GM21576 (cell line): ENCODE results near the gene CTNNA3.
"Not testable (repeated sequence)": the region's sequence is repeated elsewhere in the genome, so short reads cannot be mapped to it uniquely, and the experiment has no call there.

ENCODE experiments used
- ATAC-seq: cut with Tn5 transposase; IDR thresholded peaks from one replicate; pipeline ENCODE4 v1.9.1; 2021; ENCODE audit warnings: mild to moderate bottlenecking, moderate library complexity; ENCODE audit not compliant: unreplicated experiment

Gene CTNNA3

GRCh38 chr10:67606572-67606971, 89.4 kb downstream of the CTNNA3 start:
- ATAC-seq, result no peak

DNA sequence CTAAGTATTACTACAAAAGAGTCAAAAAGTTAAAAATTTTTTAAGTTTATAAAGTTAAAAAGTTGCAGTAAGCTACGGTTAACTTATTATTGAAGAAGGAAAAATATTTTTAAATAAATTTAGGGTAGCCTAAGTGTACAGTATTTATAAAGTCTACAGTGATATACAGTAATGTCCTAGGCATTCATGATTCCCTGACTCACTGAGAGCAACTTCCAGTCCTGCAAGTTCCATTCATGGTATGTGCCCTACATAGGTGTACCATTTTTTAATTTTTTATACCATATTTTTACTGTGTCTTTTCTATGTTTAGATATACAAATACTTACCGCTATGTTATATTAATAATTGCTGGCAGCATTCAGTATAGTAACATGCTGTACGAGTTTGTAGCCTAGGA, 92.3 kb downstream of the CTNNA3 start:
- no peak for ATAC-seq

DNA sequence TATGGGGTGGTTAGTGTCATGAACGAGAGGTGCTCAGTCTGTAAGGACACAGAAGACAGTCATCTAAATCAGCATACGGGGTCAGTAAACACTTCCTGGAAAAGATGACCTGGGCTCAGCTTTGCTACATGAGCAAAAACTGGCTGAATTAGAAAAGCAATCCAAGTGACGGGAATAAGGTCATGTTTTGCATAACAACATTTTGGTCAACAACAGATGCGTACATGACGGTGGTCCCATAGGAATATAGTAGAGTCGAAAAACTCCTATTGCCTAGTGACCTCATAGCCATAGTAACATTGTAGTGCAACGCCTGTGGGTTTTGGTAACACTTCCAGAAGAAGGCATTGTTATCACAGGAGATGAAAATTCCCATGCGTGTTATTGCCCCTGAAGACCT, 92.9 kb downstream of the CTNNA3 start:
- no peak for ATAC-seq

DNA sequence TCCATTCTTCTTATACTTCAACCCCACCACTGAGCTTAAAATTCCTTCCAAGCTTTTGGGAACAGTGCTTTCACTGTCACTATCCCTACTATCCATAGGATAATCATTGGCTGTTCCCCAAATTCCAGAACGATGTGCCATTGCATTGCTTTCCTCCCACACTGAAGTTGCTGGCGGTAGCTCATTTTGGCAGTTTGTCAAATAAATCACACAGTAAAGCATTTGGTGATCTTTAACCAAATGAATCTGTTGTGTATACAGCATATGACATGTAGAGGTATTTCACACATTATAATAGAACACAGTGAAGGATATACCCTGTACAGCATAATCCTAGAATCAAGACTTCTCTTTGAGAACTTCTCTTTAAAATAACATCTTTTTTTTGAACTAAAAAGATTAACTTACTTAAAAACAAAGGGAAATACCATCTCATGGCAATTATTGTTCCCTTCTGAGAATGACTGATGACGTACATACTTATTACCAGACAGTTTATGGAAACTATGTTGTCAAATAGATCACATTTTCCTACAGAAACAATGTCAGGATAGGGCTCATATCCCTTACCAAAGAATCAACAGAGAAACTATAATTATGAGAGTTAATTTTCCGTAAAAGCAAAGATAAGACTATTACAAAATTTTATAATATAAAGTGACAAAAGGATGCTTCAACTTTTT, 93.6 kb downstream of the CTNNA3 start:
- ATAC-seq, result no peak

DNA sequence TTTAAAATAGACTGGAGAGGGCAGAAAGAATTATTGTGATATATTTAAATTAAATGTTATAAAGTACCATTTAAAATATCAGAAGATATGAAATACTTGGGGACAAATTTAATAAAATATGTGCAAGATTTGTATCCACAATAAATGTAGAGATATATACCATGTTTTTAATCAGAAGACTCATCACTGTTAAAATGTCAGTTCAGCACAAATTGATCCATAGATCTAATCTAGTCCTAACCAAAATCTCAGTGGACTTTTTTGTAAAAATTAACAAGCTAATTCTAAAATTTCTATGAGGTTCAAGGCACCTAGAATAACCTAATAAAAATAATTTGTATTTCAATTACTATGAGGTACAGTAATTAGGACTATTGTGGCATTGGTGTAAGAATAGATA, 96.4 kb downstream of the CTNNA3 start:
- no peak for ATAC-seq

- no peak for ATAC-seq
These were observed 99.4 kb downstream of the CTNNA3 start for GRCh38 chr10:67596641-67597040.

GRCh38 chr10:67587771-67588170, 108.2 kb downstream of the CTNNA3 start:
- no peak for ATAC-seq

DNA sequence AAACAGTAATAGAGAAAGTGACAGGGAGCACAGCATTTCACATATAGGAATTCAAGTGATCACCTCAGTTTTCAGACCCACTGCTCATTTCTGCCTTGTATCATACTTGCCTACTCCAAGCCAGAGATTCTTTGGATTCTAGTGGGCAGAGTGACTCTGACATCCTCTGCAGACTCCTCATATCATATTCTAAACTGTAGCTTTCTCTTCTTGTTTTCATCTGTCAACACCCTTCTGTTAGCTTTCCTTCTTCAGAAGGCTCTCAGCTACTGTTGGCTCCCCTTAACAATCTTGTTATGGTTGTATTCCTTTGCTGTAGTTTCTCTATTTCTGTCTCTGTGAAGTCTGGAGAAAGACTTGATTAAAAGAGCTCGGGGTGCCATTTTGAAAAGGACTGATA, 120.5 kb downstream of the CTNNA3 start:
- no peak for ATAC-seq

DNA sequence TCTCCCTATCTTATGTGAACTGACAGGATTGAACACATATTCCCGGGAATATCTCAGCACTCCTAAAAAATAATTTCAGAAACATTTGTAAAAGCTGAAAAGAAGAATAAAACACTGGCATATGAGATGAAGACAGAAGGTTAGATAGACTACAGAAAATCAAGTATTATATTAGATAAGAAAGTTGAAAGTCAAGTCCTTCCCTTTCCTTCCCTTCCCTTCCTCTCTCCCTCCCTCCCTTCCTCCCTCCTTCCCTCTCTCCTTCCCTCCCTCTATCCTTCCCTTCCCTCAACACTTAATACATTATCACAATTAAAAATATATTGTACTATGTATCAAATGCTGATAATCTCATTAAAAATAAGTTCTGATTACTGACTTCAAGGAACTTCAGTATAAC, 122.5 kb downstream of the CTNNA3 start:
- no peak for ATAC-seq

DNA sequence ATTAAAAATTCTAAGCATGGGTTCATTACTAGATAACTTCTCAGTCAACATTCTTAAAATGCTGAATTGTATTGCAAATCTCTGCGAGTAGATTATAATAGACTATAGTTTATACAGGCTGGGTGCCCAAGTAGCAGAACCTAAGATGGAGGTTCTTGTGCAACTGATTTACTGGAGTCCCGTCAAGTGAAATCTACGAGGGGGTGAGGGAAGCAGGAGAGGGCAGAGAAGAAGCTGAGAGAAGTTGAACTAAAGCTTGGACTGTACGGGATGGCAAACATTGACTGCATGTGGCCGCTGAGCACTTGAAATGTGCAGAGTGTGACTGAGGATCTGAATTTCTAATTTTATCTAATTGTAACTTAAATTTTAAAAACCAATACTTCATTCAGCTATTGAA, 124.5 kb downstream of the CTNNA3 start:
- no peak for ATAC-seq

DNA sequence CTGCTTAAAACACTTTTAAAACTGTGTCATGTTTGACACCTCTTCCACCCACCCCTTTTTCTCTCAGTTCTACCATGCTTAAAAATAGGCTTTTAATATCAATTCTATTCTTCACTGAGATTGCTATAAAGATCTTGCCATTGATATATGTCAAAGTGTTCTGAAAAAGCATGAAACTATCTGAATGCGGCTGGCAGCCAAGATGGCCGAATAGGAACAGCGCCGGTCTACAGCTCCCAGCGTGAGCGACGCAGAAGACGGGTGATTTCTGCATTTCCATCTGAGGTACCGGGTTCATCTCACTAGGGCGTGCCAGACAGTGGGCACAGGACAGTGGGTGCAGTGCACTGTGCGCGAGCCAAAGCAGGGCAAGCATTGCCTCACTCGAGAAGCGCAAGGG, 137.7 kb downstream of the CTNNA3 start:
- ATAC-seq, result not testable (repeated sequence)

DNA sequence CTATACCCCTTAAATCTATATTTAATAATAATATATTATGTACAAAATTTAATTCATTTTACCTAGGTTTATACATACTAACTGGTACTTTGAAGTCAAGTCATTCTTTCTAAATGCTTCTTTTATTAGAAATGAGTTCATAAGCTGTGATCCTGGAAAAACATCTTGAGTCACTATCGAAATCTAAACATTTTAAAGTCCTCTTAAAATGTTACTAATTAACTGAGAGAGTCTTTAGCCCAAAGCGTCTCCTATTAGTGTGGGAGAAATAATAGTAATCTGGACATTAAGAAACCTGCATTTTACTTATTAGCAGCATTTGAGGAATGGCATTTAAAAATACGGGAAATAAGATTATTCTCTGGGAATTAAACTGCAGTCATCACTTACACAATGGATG, 142.7 kb downstream of the CTNNA3 start:
- ATAC-seq, result no peak

- ATAC-seq, result no peak
These were observed 145.1 kb downstream of the CTNNA3 start for GRCh38 chr10:67550838-67551402.

GRCh38 chr10:67550046-67550445, 145.9 kb downstream of the CTNNA3 start:
- no peak for ATAC-seq

- ATAC-seq, result no peak
These were observed 146.6 kb downstream of the CTNNA3 start for GRCh38 chr10:67549390-67549789.

DNA sequence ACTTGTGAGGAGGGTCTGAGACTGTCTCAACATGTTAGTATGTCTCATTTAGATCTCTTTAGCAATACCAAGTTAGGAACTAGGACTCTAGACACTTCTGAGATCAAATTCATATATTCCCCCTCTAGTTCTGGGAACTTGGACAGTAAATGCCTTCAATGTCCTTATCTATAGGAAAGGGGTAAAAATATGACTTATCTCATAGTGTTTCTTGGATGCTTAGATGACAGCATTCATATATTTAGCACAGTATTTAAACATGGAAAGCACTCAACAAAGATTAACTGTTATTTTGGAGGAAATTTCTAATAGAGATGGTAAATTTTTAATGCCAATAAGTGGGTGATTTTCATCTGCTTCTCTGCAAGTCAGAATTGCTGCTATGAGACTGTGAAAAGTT, 154.6 kb downstream of the CTNNA3 start:
- no peak for ATAC-seq

- no peak for ATAC-seq
These were observed 156.7 kb downstream of the CTNNA3 start for GRCh38 chr10:67539312-67539711.

DNA sequence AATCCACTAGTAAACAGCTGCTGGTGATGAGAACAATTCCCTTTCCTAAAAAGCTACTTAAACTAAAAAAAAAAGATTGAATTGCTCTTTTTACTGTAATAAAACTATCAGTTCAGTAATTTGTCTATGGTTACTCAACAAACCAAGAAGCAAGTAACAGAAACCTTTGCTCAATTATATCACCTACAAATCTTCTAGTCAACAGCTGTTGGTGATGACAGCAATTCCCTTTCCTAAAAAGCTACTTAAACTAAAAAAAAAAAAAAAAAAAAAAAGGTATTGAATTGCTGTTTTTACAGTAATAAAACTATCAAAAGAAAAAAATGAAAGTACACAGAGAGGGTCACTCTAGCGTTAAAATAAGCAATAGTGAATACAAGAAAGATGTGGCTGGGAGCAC, 158.1 kb downstream of the CTNNA3 start:
- ATAC-seq, result no peak

DNA sequence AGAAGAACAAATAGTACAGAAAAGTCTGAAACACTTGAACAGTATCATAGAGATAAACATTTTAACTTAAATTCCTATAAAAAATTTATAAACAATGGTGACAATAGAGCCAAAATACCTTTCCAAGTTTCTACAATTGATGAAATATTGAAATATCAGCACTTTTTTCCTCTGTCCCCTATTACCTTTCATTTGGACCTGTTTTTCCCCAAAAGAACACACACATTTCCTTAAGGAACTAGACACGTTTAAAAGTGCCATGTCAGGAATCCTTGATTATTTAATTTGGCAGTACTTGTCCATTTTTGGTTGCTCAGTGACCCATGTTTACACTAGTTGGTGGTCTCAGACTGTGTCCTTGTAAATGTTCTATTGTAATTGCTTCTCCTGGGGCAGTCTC, 162.6 kb downstream of the CTNNA3 start:
- no peak for ATAC-seq

DNA sequence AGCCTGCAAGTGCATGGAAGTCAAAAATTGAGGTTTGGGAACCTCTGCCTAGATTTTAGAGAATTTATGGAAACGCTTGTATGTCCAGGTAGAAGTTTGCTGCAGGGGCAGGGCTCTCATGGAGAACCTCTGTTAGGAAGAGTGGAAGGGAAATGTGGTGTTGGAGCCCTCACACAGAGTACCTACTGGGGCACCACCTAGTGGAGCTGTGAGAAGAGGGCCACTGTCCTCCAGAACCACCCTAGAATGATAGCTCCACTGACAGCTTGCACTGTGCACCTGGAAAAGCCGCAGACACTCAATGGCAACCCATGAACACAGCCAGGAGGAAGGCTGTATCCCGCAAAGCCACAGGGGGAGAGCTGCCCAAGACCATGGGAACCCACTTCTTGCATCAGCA, 165.0 kb downstream of the CTNNA3 start:
- ATAC-seq, result not testable (repeated sequence)

- no peak for ATAC-seq
These were observed 168.6 kb downstream of the CTNNA3 start for GRCh38 chr10:67527351-67527750.

DNA sequence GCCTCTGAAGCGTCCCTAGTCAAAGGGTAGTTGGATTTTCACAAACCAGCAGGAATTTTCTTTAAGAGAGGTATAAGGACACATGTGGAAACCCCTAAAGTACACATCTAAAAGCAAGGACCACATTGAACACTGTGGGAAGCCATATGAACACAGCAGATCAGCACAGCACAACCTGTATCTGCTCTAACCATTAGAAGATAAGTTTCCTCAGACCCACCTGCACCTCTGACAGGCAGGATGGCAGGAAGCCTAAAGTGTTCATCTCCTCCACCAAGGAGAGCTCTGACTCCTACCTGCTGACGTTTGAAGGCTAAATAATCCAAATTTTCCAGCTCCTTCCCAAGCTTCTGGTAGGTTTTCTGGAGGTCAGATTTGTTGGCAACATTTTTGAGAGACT, 174.4 kb downstream of the CTNNA3 start:
- no peak for ATAC-seq

- ATAC-seq, result no peak
These were observed 175.0 kb downstream of the CTNNA3 start for GRCh38 chr10:67520924-67521520.
